KMS-11 (cell line): Measurements from ENCODE around the gene VEPH1.

Experiments
- H2AFZ ChIP-seq: fragments of 200-600 bp; sonication (generic); 2 replicates; pipeline ENCODE4 v1.6.1; 2016; ENCODE audit warnings: antibody characterized with exemption, mixed run types, low read depth
- H3K27ac ChIP-seq: fragments of 200-600 bp; sonication (generic); 2 replicates; pipeline ENCODE4 v1.6.1; 2016; ENCODE audit warnings: mild to moderate bottlenecking, mixed run types
- H3K27me3 ChIP-seq: fragments of 200-600 bp; sonication (generic); 2 replicates; pipeline ENCODE4 v1.6.1; 2017; ENCODE audit warnings: mild to moderate bottlenecking, low read depth, mixed run types, moderate library complexity; ENCODE audit not compliant: insufficient read depth
- H3K36me3 ChIP-seq: fragments of 200-600 bp; sonication (generic); 2 replicates; pipeline ENCODE4 v1.6.1; 2017; ENCODE audit warnings: mild to moderate bottlenecking, mixed run types; ENCODE audit not compliant: insufficient read depth
- H3K4me1 ChIP-seq: fragments of 200-600 bp; sonication (generic); 2 replicates; pipeline ENCODE4 v1.6.1; 2016; ENCODE audit warnings: mild to moderate bottlenecking, low read depth, mixed run types; ENCODE audit not compliant: poor library complexity, severe bottlenecking
- H3K4me2 ChIP-seq: fragments of 200-600 bp; sonication (generic); 2 replicates; pipeline ENCODE4 v1.7.0; 2016; ENCODE audit warnings: mild to moderate bottlenecking, mixed run types
- H3K4me3 ChIP-seq: fragments of 200-600 bp; sonication (generic); IDR thresholded peaks from 2 replicates; pipeline ENCODE4 v1.6.1; 2017; ENCODE audit warnings: low read depth, low read length, mixed read lengths; ENCODE audit not compliant: insufficient read depth
- H3K79me2 ChIP-seq: fragments of 200-600 bp; sonication (generic); 2 replicates; pipeline ENCODE4 v1.6.1; 2016; ENCODE audit warnings: low read depth, mixed run types; ENCODE audit not compliant: insufficient read depth
- H3K9ac ChIP-seq: fragments of 200-600 bp; sonication (generic); 2 replicates; pipeline ENCODE4 v1.6.1; 2016; ENCODE audit warnings: mild to moderate bottlenecking, mixed run types
- H4K20me1 ChIP-seq: fragments of 200-600 bp; sonication (generic); 2 replicates; pipeline ENCODE4 v1.6.1; 2016; ENCODE audit warnings: mild to moderate bottlenecking, mixed run types; ENCODE audit not compliant: insufficient read depth
- CTCF ChIP-seq: fragments of 200-600 bp; sonication (generic); conservative IDR thresholded peaks from 2 replicates; pipeline ENCODE4 v1.6.1; 2017; ENCODE audit warnings: low read depth, mild to moderate bottlenecking, antibody characterized with exemption, low read length, moderate library complexity, mixed read lengths

The VEPH1 gene

DNA sequence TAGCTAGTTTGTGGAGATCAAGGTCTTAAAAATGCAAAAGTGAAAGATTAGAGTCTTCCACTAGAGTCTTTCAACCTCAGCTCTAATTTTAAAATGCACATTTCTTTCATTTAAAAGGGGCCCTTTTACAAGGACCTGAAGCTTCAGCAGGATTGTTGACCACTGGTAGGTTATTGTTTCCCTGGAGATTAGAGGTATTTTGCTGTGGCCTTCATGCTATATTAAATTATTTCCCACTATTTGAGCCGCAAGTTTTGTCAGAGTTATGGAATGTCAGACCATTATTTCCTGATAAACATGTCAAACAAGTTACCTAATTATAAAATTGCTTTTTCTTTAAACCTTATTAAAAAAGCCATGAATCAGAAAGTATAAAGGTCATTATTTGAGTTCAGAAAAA, 240.2 kb downstream of the VEPH1 start:
- H3K79me2 ChIP-seq: no peaks in the 10 kb centered on the region
- H3K4me3 ChIP-seq: no peak overlapping the region
- no peak overlapping the region for H2AFZ ChIP-seq
- TF ChIP-seq CTCF: no peak
- no peak overlapping the region for H3K27ac ChIP-seq
- H3K4me2 ChIP-seq: no peak overlapping the region
- H3K9ac ChIP-seq: no peak overlapping the region
- no peaks in the 10 kb centered on the region for H3K36me3 ChIP-seq
- no peaks in the 10 kb centered on the region for H4K20me1 ChIP-seq
- H3K27me3 ChIP-seq: no peaks in the 10 kb centered on the region
- H3K4me1 ChIP-seq: no peaks in the 10 kb centered on the region

DNA sequence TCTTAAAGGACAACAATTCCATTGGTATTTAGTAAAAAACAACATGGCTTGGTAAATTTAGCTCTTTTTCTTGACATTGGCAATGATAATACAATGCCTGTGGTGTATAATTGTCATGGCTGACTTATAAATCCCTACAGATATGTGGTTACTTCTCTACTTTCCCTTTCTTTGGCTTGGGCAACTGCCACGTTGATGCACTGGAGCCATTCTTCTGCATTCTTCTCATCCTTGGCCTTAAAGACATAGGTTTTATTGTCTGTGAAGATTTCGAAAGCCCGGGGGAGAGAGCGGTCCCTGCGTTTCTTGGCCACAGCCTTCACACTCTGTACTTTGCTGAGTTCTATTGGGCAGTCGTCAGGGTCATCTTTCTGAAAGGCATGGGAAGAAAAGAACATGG, 242.2 kb downstream of the VEPH1 start:
- no peak for TF ChIP-seq CTCF
- no peak overlapping the region for H3K27ac ChIP-seq
- no peak overlapping the region for H3K9ac ChIP-seq

GRCh38 chr3:157259825-157260224, 243.4 kb downstream of the VEPH1 start:
- Histone ChIP-seq H4K20me1 (no peaks in the 10 kb centered on the region), H3K4me1 (no peaks in the 10 kb centered on the region), H3K79me2 (no peaks in the 10 kb centered on the region), H3K9ac (no peak overlapping the region), H2AFZ (no peak overlapping the region), H3K27me3 (no peaks in the 10 kb centered on the region), H3K27ac (no peak overlapping the region), H3K4me2 (no peak overlapping the region), H3K4me3 (no peak overlapping the region), H3K36me3 (no peaks in the 10 kb centered on the region)
- no peak for TF ChIP-seq CTCF

More for the DNA sequence above, 242.2 kb downstream of the VEPH1 start:
- Histone ChIP-seq H4K20me1 (no peaks in the 10 kb centered on the region), H3K4me2 (no peak overlapping the region), H3K4me1 (no peaks in the 10 kb centered on the region), H3K36me3 (no peaks in the 10 kb centered on the region), H3K79me2 (no peaks in the 10 kb centered on the region), H2AFZ (no peak overlapping the region), H3K4me3 (no peak overlapping the region), H3K27me3 (no peaks in the 10 kb centered on the region)

- H2AFZ ChIP-seq: no peak overlapping the region
- H3K4me2 ChIP-seq: no peak overlapping the region
These were observed 246.1 kb downstream of the VEPH1 start for GRCh38 chr3:157257101-157257500.

More at GRCh38 chr3:157257101-157257500, 246.1 kb downstream of the VEPH1 start:
- Histone ChIP-seq H3K4me1 (no peaks in the 10 kb centered on the region), H3K36me3 (no peaks in the 10 kb centered on the region), H3K9ac (no peak overlapping the region), H4K20me1 (no peaks in the 10 kb centered on the region), H3K79me2 (no peaks in the 10 kb centered on the region), H3K4me3 (no peak overlapping the region), H3K27ac (no peak overlapping the region), H3K27me3 (no peaks in the 10 kb centered on the region)
- no peak for TF ChIP-seq CTCF
